ENCODE measurements around the gene OR1K1. TPM values are rescaled to one million over a fixed set of nuclear protein-coding genes. Genes with fewer than 3 reads are reported as not detected.

Gene OR1K1
- total RNA-seq, 8 experiments from 2014 or later: 0.27 to 1.5 (median 0.54) TPM; not detected in 3

DNA sequence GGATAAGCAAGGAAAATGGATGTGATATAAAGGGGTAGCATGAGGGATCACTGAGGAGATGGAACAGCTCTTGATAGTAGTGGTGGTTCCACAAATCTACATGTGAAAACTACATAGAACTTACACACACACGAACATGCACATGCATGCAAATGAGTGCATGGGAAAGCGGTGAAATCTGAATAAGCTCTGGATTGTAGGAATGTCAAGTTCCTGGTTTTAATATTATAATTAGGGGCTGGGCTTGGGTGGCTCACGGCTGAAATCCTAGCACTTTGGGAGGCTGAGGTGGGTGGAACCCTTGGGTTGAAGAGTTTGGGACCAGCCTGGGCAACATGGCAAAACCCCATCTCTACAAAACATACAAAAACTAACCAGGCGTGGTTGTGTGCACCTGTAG lies 41.6 kb downstream of the OR1K1 start:
- 25 to 100% (median 43%) methylated on average over 1 to 4 of the region's 4 CpGs; no CpG with 5 or more reads in 1 of the 10 experiments for WGBS, 10 experiments
- in situ Hi-C loops (cut with MboI; ENCODE audit: low pct_unique_long_range_greater_than_20kb in 2 of 9, low sequenced_read_pairs in 9 of 9, unreplicated experiment in 9 of 9): no loop called here
- H3K4me3 ChIP-seq: no peak overlapping the region
- no peaks in the 10 kb centered on the region for H3K4me1 ChIP-seq (replicated peaks in 1 of 2)
- H3K27ac ChIP-seq: no peak overlapping the region
- peak in 3 of 8 experiments; percentile 85 to 93 (median 90) for ATAC-seq (replicated peaks in 6 of 8)

- 75 to 100% (median 93%) methylated on average over 1 of the region's 1 CpG; no CpG with 5 or more reads in 6 of the 10 experiments for WGBS, 10 experiments
- no peak overlapping the region for H3K27ac ChIP-seq
- in situ Hi-C loops (cut with MboI; ENCODE audit: low pct_unique_long_range_greater_than_20kb in 2 of 9, low sequenced_read_pairs in 9 of 9, unreplicated experiment in 9 of 9): no loop called here
- no peak overlapping the region for H3K4me3 ChIP-seq
- ATAC-seq (replicated peaks in 6 of 8): no peak
- H3K4me1 ChIP-seq (replicated peaks in 1 of 2): no peaks in the 10 kb centered on the region
Measured at GRCh38 chr9:122844137-122844536, 44.2 kb downstream of the OR1K1 start.

DNA sequence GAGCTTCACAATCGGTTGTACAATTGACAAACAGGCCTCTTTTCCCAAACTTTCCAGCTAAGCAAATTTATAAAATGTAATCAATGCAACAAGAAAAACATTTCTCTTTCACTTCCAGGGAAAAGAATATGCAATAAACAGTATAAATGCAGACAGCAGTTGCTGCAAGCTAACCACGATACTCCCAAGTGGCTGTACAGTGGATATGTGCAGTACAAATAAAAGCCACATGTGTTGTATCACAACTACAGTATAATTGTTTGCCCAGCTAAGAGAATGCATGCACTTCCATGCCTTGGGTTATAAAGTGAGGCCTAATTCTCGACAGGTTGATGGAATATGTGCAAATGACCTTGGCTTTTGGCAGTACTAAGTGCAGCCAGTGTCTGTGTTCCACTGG lies 45.2 kb downstream of the OR1K1 start:
- no peaks in the 10 kb centered on the region for H3K4me1 ChIP-seq (replicated peaks in 1 of 2)
- in situ Hi-C loops (cut with MboI; ENCODE audit: low pct_unique_long_range_greater_than_20kb in 2 of 9, low sequenced_read_pairs in 9 of 9, unreplicated experiment in 9 of 9): no loop called here
- H3K4me3 ChIP-seq: no peak overlapping the region
- peak in 1 of 8 experiments; percentile 30 for ATAC-seq (replicated peaks in 6 of 8)
- 3 to 100% (median 82%) methylated on average over 1 to 3 of the region's 3 CpGs for WGBS, 10 experiments
- H3K27ac ChIP-seq: no peak overlapping the region

DNA sequence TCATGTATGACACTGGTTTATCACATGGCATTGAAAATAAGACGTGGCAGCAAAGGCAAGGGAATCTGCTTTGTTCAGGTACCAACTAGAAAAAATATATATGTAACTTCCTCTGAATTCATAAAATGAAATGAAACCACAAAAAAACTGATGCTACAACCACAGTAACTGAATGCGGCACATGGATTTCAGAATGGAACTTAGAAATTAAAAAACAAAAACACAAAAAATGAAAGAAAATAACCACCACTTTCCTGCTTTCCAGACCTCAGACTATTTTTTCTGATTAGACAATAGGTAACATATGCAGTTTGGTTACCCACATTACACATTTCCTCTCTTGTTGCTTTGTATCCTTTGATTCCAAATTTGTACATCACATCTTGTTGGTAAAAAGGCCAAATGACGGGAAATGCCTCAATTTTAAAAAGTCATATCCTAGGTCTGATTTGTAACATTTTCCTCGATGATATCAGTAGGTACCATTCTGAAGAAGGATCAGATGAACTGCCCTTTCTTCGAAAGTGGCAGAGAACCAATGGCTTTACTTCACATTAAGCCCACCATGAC lies 46.5 kb downstream of the OR1K1 start:
- 84 to 100% (median 95%) methylated on average over 2 to 5 of the region's 5 CpGs for WGBS, 10 experiments
- in situ Hi-C loops (cut with MboI; ENCODE audit: low pct_unique_long_range_greater_than_20kb in 2 of 9, low sequenced_read_pairs in 9 of 9, unreplicated experiment in 9 of 9): no loop called here
- no peak for ATAC-seq (replicated peaks in 6 of 8)
- H3K4me3 ChIP-seq: no peak overlapping the region
- no peaks in the 10 kb centered on the region for H3K4me1 ChIP-seq (replicated peaks in 1 of 2)
- no peak overlapping the region for H3K27ac ChIP-seq

GRCh38 chr9:122848256-122848943 lies 48.5 kb downstream of the OR1K1 start:
- in situ Hi-C loops (cut with MboI; ENCODE audit: low pct_unique_long_range_greater_than_20kb in 2 of 9, low sequenced_read_pairs in 9 of 9, unreplicated experiment in 9 of 9): no loop called here
- ATAC-seq (replicated peaks in 6 of 8): peak in 2 of 8 experiments; percentile 17 to 64
- Histone ChIP-seq H3K27ac (no peak overlapping the region), H3K4me1 (replicated peaks in 1 of 2) (no peaks in the 10 kb centered on the region), H3K4me3 (no peak overlapping the region)
- WGBS, 10 experiments: 0 to 83% (median 66%) methylated on average over 1 to 2 of the region's 2 CpGs; no CpG with 5 or more reads in 1 of the 10 experiments

Other genes starting within 250 kb of the OR1K1 start
- gene OR1N2, start 247.0 kb upstream of the OR1K1 start, total RNA-seq: under 1 TPM in 2 of 8 experiments, not detected in 6; 0.45 to 0.62 TPM
- under 1 TPM in 4 of 8 experiments, not detected in 4; 0.13 to 0.66 (median 0.26) TPM for gene OR1L8, start 216.7 kb upstream of the OR1K1 start, total RNA-seq
- gene OR1Q1, start 185.4 kb upstream of the OR1K1 start, total RNA-seq: under 1 TPM in 1 of 8 experiments, not detected in 7; 0.97 TPM
- gene OR1B1, start 142.5 kb upstream of the OR1K1 start, total RNA-seq: under 1 TPM in 3 of 8 experiments, not detected in 5; 0.25 to 0.45 (median 0.38) TPM
- under 1 TPM in 1 of 8 experiments, not detected in 7; 0.18 TPM for gene OR1L1, start 138.4 kb upstream of the OR1K1 start, total RNA-seq
- gene OR1L3, start 125.0 kb upstream of the OR1K1 start, total RNA-seq: under 1 TPM in 3 of 8 experiments, not detected in 5; 0.17 to 0.66 (median 0.52) TPM
- under 1 TPM in 6 of 8 experiments, not detected in 2; 0.21 to 0.97 (median 0.54) TPM for gene OR1L4, start 76.1 kb upstream of the OR1K1 start, total RNA-seq
- under 1 TPM in 3 of 8 experiments, not detected in 5; 0.21 to 0.33 (median 0.23) TPM for gene OR1L6, start 57.8 kb upstream of the OR1K1 start, total RNA-seq
- gene OR5C1, start 11.2 kb upstream of the OR1K1 start, total RNA-seq: under 1 TPM in 2 of 8 experiments, not detected in 6; 0.25 to 0.52 TPM
- 10 to 100 TPM; 19.8 to 26.0 (median 21.3) TPM for gene PDCL, start 28.5 kb downstream of the OR1K1 start, total RNA-seq
- 10 to 100 TPM; 31.6 to 65.3 (median 44.8) TPM for gene RC3H2, start 105.2 kb downstream of the OR1K1 start, total RNA-seq
- gene ZBTB6, start 113.2 kb downstream of the OR1K1 start, total RNA-seq: 10 to 100 TPM in 6 of 8 experiments, 1 to 10 TPM in 2; 9.2 to 16.9 (median 14.0) TPM
- gene ZBTB26, start 131.4 kb downstream of the OR1K1 start, total RNA-seq: 10 to 100 TPM in 2 of 8 experiments, 1 to 10 TPM in 6; 3.0 to 14.2 (median 9.2) TPM
- gene RABGAP1, start 140.9 kb downstream of the OR1K1 start, total RNA-seq: 10 to 100 TPM; 13.0 to 69.2 (median 37.4) TPM
- 1 to 10 TPM in 3 of 8 experiments, under 1 TPM in 5; 0.27 to 2.7 (median 0.63) TPM for gene GPR21, start 233.5 kb downstream of the OR1K1 start, total RNA-seq

Measured in motor neuron (in vitro differentiated cells).